T-cell (primary cell): Measurements from ENCODE around the gene GRK6. TPM values are rescaled to one million over a fixed set of nuclear protein-coding genes. Genes with fewer than 3 reads are reported as not detected.
A peak's percentile ranks its signal among the peaks of the same experiment; 100 is the strongest.
"Not testable (repeated sequence)": the region's sequence is repeated elsewhere in the genome, so short reads cannot be mapped to it uniquely, and the experiment has no call there.

ENCODE experiments used
- ATAC-seq, 4 experiments: fragments of 200-7000 bp in 3 of 4; fragments of 150-1000 bp in 1 of 4; cut with Tn5 transposase; replicated peaks in 1 of 4; 1 replicate in 3 of 4; 2 replicates in 1 of 4; pipeline ENCODE4 v1.10.0; 2021; ENCODE audit warnings: moderate library complexity in 3 of 4, mild to moderate bottlenecking in 2 of 4, moderate number of reproducible peaks in 1 of 4
- CTCF ChIA-PET, 2 donors: fragments of 300-600 bp; sonication (Branson Sonifier 250); formaldehyde crosslinking; loops; one replicate each; lab custom pipeline; 2022; ENCODE audit warnings: antibody characterized with exemption in 2 of 2; lab: Charles Lee
- POLR2A ChIA-PET, 2 donors: fragments of 300-600 bp; sonication (Branson Sonifier 250); formaldehyde crosslinking; loops; one replicate each; lab custom pipeline; 2022; ENCODE audit warnings: antibody characterized with exemption in 2 of 2; lab: Charles Lee
- DNase-seq, 35 experiments: peaks; one replicate each; pipeline versions ENCODE4 v3.0.0 to v3.0.0-alpha.2; 2013 to 2023
- H3K27ac ChIP-seq: one replicate; pipeline ENCODE4 v1.5.1; 2013; ENCODE audit warnings: low read length
- H3K27me3 ChIP-seq, 2 experiments: replicated peaks in 1 of 2; 1 replicate in 1 of 2; 2 replicates in 1 of 2; pipeline versions ENCODE4 v1.6.1 to v1.7.0; 2013; ENCODE audit warnings: low read length in 1 of 2, mixed read lengths in 1 of 2; ENCODE audit not compliant: control insufficient read depth in 2 of 2, insufficient read depth in 2 of 2; ENCODE audit errors: extremely low read depth in 1 of 2
- H3K36me3 ChIP-seq, 2 donors: 1 replicate in 1 of 2; 2 replicates in 1 of 2; pipeline versions ENCODE4 v1.6.1 to v1.7.0; 2013; ENCODE audit warnings: low read length in 1 of 2; ENCODE audit not compliant: control insufficient read depth in 2 of 2, insufficient read depth in 1 of 2; ENCODE audit errors: extremely low read depth in 1 of 2
- H3K4me1 ChIP-seq, 2 experiments: 1 replicate in 1 of 2; 2 replicates in 1 of 2; pipeline versions ENCODE4 v1.6.1 to v1.7.0; 2013; ENCODE audit warnings: low read length in 2 of 2, mixed read lengths in 1 of 2; ENCODE audit not compliant: insufficient read depth in 2 of 2, control insufficient read depth in 1 of 2; ENCODE audit errors: extremely low read depth in 1 of 2
- H3K4me3 ChIP-seq, 2 donors: 1 replicate in 1 of 2; 2 replicates in 1 of 2; pipeline versions ENCODE4 v1.5.1 to v1.7.0; 2013; ENCODE audit warnings: mild to moderate bottlenecking in 2 of 2, low read length in 1 of 2, moderate library complexity in 1 of 2; ENCODE audit not compliant: control insufficient read depth in 1 of 2; ENCODE audit errors: extremely low read depth in 1 of 2
- H3K9me3 ChIP-seq: 2 replicates; pipeline ENCODE4 v1.7.0; 2013
- H3K27ac Mint-ChIP-seq, 2 donors: one replicate each; pipeline ENCODE4 v1.8.0; 2020 to 2021; ENCODE audit warnings: mild to moderate bottlenecking in 2 of 2, mixed read lengths in 2 of 2
- H3K27me3 Mint-ChIP-seq, 2 donors: one replicate each; pipeline ENCODE4 v1.8.0; 2021 to 2022; ENCODE audit warnings: mixed read lengths in 2 of 2
- H3K36me3 Mint-ChIP-seq: one replicate; pipeline ENCODE4 v1.8.0; 2021; ENCODE audit warnings: mixed read lengths
- H3K4me1 Mint-ChIP-seq, 3 donors: one replicate each; pipeline ENCODE4 v1.8.0; 2020 to 2022; ENCODE audit warnings: mixed read lengths in 3 of 3, mild to moderate bottlenecking in 1 of 3
- H3K4me3 Mint-ChIP-seq, 3 donors: one replicate each; pipeline ENCODE4 v1.8.0; 2020 to 2022; ENCODE audit warnings: mild to moderate bottlenecking in 3 of 3, mixed read lengths in 3 of 3, moderate library complexity in 3 of 3
- H3K9me3 Mint-ChIP-seq, 3 donors: one replicate each; pipeline ENCODE4 v1.8.0; 2020 to 2022; ENCODE audit warnings: mixed read lengths in 3 of 3
- WGBS: methylation state at CpG from one replicate; pipeline ENCODE4 v1.1.5; 2013; ENCODE audit warnings: missing lambda C conversion rate; ENCODE audit not compliant: insufficient coverage; 5-methylcytosine and 5-hydroxymethylcytosine counted together
- total RNA-seq, 35 experiments: library from RNA in 6 of 35; stranded (reverse) in 6 of 35; fragments of 120-200 nt in 1 of 35; gene quantifications; one replicate each; pipeline versions ENCODE4 v1.2.1 to v1.2.4 and lab custom pipeline; 2013 to 2026

The GRK6 gene
- total RNA-seq, 5 donors from 2014 or later (not counting 1 experiment from before 2014, with no cell fraction given): 196 to 226 (median 216) TPM

DNA sequence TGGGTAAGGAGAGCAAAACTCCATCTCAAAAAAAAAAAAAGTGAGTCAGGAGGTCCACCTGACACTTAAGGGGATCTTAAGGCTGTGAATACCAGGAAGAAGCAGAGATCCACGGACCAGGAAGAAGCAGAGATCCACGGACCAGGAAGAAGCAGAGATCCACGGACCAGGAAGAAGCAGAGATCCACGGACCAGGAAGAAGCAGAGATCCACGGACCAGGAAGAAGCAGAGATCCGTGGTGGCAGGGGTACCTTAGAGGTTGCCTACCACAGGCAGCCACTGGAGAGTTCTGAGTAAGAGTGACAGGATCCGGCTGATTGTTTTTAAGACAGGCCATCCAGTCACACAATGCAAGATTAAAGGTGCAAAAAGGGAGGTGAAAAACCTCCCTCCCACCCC, 6.0 kb upstream of the GRK6 start:
- H3K27me3 Mint-ChIP-seq, POLR2A ChIA-PET, H3K36me3 Mint-ChIP-seq, H3K9me3 ChIP-seq, ATAC-seq, H3K4me3 Mint-ChIP-seq, H3K27ac Mint-ChIP-seq, DNase-seq, H3K27ac ChIP-seq, H3K36me3 ChIP-seq, H3K9me3 Mint-ChIP-seq, CTCF ChIA-PET, H3K27me3 ChIP-seq, H3K4me3 ChIP-seq: not testable (repeated sequence)
- 87% methylated on average over 6 of the region's 7 CpGs for WGBS
- H3K4me1 Mint-ChIP-seq: peaks cover 8 to 20% (median 15%) of the 10 kb centered on the region in 3 donors
- H3K4me1 ChIP-seq: peaks cover 9 to 24% of the 10 kb centered on the region in 2 experiments

DNA sequence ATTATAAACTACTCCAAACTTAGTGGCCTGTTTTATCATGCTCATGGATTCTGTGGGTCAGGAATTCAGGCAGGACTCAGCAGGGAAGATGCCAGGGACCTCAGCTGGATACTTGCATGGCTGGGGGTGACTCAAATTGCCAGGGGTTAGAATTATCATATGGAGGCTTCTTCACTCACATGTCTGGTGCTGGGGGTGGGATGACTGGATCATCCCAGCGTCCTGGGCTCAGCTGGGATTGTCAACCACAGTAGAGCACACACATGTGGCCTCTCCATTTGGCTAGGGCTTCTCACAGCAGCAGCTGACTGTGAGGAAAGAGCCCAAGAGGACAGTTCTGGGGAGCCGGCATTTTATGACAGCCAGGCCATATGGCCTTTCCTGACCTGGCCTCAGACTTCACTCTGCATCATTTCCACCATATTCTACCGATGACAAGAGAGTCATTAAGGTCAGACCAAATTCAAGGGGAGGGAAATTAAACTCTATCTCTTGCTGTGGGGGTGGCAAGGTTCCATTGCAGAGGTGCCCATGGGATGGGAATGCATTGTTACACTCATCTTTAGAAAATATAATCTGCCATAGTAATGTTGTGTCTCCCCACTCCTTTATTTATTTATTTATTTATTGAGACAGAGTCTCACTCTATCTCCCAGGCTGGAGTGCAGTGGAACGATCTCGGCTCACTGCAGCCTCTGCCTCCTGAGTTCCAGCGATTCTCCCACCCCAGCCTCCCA, 5.2 kb upstream of the GRK6 start:
- no peaks in the 10 kb centered on the region for H3K9me3 Mint-ChIP-seq
- Histone ChIP-seq H3K4me3 (no peak overlapping the region), H3K27ac (no peak overlapping the region), H3K4me1 (peaks cover 10 to 26% of the 10 kb centered on the region in 2 experiments), H3K9me3 (no peaks in the 10 kb centered on the region), H3K36me3 (no peaks in the 10 kb centered on the region), H3K27me3 (no peaks in the 10 kb centered on the region)
- H3K4me1 Mint-ChIP-seq: peaks cover 12 to 23% (median 18%) of the 10 kb centered on the region in 3 donors
- no CpG with 5 or more reads among the region's 6 CpGs for WGBS
- POLR2A ChIA-PET: no interaction called here
- CTCF ChIA-PET: interaction anchor here in 1 of 2 donors (1.2 kb wide), 1 partner anchor 13 kb away, joined by 3 read pairs; no protein-coding TSS in a partner anchor
- no peaks in the 10 kb centered on the region for H3K27me3 Mint-ChIP-seq
- no peak overlapping the region for H3K4me3 Mint-ChIP-seq
- no peak for ATAC-seq
- no peaks in the 10 kb centered on the region for H3K36me3 Mint-ChIP-seq
- H3K27ac Mint-ChIP-seq: no peak overlapping the region
- no peak for DNase-seq

DNA sequence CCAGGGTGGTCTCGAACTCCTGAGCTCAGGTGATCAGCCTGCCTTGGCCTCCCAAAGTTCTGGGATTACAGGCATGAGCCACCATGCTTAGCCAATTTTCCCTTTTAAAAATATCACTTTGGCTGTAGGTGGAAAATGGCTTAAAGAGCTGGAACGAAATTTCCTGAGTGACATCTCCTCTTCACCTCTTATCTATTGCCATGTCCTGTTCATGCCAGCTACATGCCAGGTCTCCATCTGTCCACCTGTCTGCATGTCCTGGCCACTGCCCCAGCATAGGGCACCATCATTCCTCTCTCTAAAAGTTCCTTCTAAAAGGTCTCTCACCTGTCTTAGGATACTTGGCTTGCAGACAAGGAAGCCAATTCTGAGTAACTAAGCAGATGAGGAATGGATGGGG, 2.8 kb upstream of the GRK6 start:
- no peaks in the 10 kb centered on the region for H3K9me3 ChIP-seq
- H3K27ac Mint-ChIP-seq: no peak overlapping the region
- H3K4me3 ChIP-seq: no peak overlapping the region
- ChIA-PET POLR2A (no interaction called here), CTCF (no interaction called here)
- H3K9me3 Mint-ChIP-seq: no peaks in the 10 kb centered on the region
- no peaks in the 10 kb centered on the region for H3K36me3 Mint-ChIP-seq
- peaks cover 14 to 38% of the 10 kb centered on the region in 2 experiments for H3K4me1 ChIP-seq
- H3K27ac ChIP-seq: no peak overlapping the region
- 100% methylated on average over 1 of the region's 2 CpGs for WGBS
- peaks cover 0 to 10% of the 10 kb centered on the region in 2 donors for H3K36me3 ChIP-seq
- peaks cover 25 to 33% (median 30%) of the 10 kb centered on the region in 3 donors for H3K4me1 Mint-ChIP-seq
- no peaks in the 10 kb centered on the region for H3K27me3 Mint-ChIP-seq
- no peak for ATAC-seq
- no peak overlapping the region for H3K4me3 Mint-ChIP-seq
- no peaks in the 10 kb centered on the region for H3K27me3 ChIP-seq
- no peak for DNase-seq

DNA sequence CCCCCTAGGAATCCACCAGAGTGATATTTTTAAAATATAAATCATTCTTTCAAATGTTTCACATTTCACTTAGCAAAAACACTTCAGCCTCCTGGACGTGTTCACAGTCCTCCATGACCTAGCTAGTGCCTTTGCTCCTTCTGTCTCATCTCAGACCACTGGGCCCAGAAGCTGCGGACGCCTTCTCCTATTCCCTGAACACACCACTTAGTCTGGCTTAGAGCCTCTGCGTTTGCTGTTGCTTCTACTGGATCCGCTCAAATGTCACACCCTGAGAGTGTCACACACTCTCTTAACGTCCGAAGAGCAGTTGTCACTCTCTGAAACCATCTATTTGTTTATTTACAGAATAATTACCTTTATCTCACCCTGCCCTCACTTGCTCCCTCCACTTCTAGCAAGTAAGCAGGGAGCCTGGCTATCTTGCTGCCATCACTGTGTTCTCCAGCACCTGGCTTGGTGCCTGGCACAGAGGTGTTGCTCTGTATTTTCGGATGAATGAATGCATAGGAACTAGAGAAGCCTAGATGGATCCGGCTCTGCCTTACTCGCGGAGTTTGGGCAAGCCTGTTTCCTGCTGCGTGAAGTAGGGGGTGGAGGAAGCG, 1.2 kb upstream of the GRK6 start:
- ATAC-seq (peak in 3 of 4 experiments; percentile 3 to 11 (median 7)), DNase-seq (no peak)
- no peaks in the 10 kb centered on the region for H3K9me3 Mint-ChIP-seq
- 38% methylated on average over 13 of the region's 13 CpGs for WGBS
- peak overlapping the region; percentile 71 to 77 for H3K4me3 ChIP-seq
- peaks cover 42 to 49% (median 47%) of the 10 kb centered on the region in 3 donors for H3K4me1 Mint-ChIP-seq
- H3K4me3 Mint-ChIP-seq: peak overlapping the region; percentile 79 to 92 (median 90)
- no peaks in the 10 kb centered on the region for H3K9me3 ChIP-seq
- no peaks in the 10 kb centered on the region for H3K27me3 ChIP-seq
- peaks cover under 1% of the 10 kb centered on the region for H3K36me3 Mint-ChIP-seq
- no peaks in the 10 kb centered on the region for H3K27me3 Mint-ChIP-seq
- ChIA-PET POLR2A (interaction anchor here (0.6 to 2.1 kb wide), 4 partner anchors 12 to 21 kb away, joined by 3 to 13 read pairs (median 6); no protein-coding TSS in a partner anchor), CTCF (interaction anchor here in 1 of 2 donors (0.5 to 3.2 kb wide), 7 partner anchors 20 to 109 kb away, joined by 4 to 37 read pairs (median 17); no protein-coding TSS in a partner anchor)
- peak overlapping the region; percentile 87 for H3K27ac ChIP-seq
- H3K4me1 ChIP-seq: peaks cover 27 to 54% of the 10 kb centered on the region in 2 experiments
- H3K36me3 ChIP-seq: peaks cover 2 to 13% of the 10 kb centered on the region in 2 donors
- peak overlapping the region; percentile 99 for H3K27ac Mint-ChIP-seq

DNA sequence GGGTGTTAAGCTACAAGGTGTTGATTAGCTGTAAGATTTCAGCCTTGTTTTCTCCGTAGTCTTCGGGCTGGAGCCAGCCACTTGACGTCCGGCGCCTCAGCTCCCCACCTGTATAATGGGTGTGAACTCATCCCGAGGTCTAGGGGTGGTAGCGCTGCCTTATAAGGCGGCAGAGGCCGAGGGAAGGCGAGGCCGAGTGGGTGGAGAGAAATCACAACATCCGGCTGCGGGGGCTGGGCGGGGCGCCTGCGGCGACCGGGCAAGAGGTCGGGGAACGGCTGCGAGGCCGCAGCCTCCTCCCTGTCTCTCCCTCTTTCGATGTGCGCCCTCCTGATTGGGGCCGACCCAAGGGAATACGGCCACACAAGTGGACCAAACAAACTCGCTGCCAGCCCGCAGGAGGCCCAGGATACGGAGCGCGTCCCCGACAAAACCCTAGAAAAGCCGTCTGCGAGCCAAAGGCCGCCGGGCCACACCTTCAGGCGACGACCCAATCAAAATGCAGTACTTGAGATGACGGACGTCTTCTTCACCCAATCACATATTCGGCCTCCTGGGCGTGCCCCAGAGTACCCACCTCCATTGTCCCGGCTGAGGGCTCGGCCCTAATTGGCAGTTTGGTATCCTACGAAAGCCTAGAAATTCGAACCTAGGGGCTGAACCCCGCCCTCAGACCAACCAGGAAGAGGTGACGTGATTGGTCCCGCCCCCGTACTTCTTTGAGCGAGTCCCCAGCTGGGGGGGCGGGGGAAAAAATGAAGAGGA, 493 bp upstream of the GRK6 start:
- ChIA-PET CTCF (interaction anchor here in 1 of 2 donors (0.5 to 3.2 kb wide), 12 partner anchors 13 to 110 kb away, joined by 3 to 37 read pairs (median 6); partner anchors contain the start of gene PRR7), POLR2A (interaction anchor here (0.6 to 2.1 kb wide), 7 partner anchors 13 to 37 kb away, joined by 3 to 13 read pairs (median 5); no protein-coding TSS in a partner anchor)

More for the DNA sequence above, 493 bp upstream of the GRK6 start:
- no peaks in the 10 kb centered on the region for H3K9me3 ChIP-seq
- peak overlapping the region; percentile 71 to 77 for H3K4me3 ChIP-seq
- ATAC-seq (peak; percentile 80 to 82 (median 80)), DNase-seq (peak; percentile 98 to 100 (median 100))
- Mint-ChIP-seq H3K9me3 (no peaks in the 10 kb centered on the region), H3K4me3 (peak overlapping the region; percentile 79 to 92 (median 90)), H3K36me3 (peaks cover 4% of the 10 kb centered on the region), H3K4me1 (peaks cover 49 to 56% (median 53%) of the 10 kb centered on the region in 3 donors), H3K27me3 (no peaks in the 10 kb centered on the region), H3K27ac (peak overlapping the region; percentile 99)
- WGBS: under 1% methylated on average over 44 of the region's 52 CpGs
- peaks cover 4 to 20% of the 10 kb centered on the region in 2 donors for H3K36me3 ChIP-seq
- peak overlapping the region; percentile 87 for H3K27ac ChIP-seq
- no peaks in the 10 kb centered on the region for H3K27me3 ChIP-seq
- H3K4me1 ChIP-seq: peaks cover 32 to 61% of the 10 kb centered on the region in 2 experiments
